HS-27A (cell line): ENCODE data around the gene BPI.
"Not testable (repeated sequence)": the region's sequence is repeated elsewhere in the genome, so short reads cannot be mapped to it uniquely, and the experiment has no call there.

Source experiments
- DNase-seq: peaks from one replicate; pipeline ENCODE4 v3.0.0-alpha.2; 2012; ENCODE audit warnings: low read depth, missing footprints

BPI gene

GRCh38 chr20:38363004-38363747 is 59.2 kb downstream of the BPI start:
- no peak for DNase-seq

DNA sequence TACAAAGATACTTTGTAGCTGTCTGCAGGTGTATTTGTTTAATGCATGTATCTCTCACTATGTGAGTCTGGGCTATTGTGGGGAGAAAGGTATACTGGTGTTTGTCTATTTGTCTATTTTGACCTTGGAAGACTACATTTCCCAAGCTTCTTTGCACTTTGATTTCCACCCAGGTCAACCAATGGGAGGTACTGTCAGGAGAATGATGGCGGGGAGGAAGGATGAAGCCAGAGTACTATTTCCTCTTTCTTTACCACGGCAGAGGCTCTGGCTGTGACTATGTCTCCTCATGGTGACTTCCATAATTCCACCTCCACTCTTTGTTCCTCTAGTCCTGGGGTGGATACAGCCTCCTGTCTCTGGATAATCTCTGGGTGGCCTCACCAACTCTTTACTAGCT is 65.4 kb downstream of the BPI start:
- DNase-seq = no peak

- no peak for DNase-seq
Measured at GRCh38 chr20:38372806-38373205, 68.8 kb downstream of the BPI start.

GRCh38 chr20:38373231-38373867 is 69.4 kb downstream of the BPI start:
- DNase-seq = no peak

DNA sequence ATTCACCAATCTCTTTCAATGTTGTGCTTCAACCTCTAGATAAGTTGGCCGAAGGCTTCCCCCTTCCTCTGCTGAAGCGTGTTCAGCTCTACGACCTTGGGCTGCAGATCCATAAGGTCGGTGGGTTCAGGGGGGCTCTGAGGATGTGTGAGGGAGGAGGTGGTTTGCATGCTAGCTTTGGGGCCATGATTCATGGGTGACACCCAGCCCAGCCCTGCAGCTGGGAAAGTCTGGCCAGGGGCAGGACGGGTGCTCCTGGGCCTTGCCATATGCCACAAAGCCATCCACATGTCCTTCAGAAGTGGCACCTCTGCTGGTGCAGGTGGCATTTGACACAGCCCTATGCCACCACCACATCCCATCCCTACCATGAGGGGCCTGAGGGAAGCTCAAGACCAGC is 69.9 kb downstream of the BPI start:
- DNase-seq = no peak

DNA sequence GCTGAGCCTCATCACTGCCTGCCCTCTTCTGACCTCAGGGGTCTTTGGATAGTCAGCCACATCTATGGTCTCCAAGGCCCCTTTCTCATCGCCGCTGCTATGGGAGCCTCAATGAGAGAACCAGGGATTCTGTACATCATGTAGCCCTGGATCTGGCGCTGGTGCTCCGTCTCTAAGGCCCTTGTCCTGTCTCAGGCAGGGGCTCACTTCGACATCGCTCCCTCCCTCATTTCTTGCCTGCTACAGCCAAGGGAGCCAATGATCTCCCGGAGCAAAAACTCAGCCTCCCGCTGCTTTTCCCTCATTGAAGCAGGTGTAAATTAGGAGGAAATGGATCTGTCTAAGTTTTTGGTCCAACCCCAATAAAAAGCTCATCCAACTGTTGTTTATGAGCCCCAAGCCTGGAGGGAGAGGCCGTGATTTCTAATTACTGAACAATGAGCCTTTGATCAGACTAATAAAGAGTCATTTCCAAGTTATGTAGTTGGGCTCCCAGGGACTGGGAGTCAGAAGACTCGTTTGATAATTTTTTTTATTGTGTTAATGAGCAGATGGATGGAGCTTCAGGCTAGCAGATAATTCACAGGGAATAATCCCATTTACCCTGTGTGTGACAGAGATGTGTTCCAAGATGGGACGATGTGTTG is 73.2 kb downstream of the BPI start:
- no peak for DNase-seq

DNA sequence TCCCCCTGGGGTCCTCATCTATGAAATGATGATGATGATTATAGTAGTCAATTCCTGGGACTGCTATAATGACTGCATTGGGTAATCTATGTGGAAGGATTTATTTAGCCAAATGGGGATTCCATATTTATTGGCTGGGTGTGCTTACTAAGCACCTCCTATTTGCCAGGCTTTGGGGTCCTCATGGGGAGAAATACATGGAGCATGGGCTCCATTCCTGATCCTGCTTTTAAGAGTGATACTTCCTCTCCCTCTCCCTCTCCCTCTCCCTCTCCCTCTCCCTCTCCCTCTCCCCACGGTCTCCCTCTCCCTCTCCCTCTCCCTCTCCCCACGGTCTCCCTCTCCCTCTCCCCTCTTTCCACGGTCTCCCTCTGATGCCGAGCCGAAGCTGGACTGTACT is 73.9 kb downstream of the BPI start:
- DNase-seq = not testable (repeated sequence)

DNA sequence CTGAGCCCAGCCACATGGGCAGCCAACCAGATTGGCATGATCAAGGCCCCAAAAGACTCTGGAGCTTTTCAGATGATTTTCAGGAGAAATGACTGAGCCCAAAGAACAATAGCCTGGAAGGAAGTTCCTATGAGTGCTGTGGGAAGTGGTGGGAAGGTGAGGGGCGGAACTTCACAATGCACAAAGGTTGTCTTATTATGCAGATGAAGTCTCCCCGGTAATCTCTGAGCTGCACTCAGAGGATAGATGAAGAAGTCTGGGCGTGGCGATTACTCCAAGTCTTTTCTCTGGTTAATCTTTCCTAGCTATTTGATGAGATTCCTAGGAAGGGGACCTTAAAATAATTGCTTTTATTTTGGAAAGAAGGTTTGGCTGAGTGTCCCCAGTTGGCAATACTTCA is 79.2 kb downstream of the BPI start:
- DNase-seq = no peak

DNA sequence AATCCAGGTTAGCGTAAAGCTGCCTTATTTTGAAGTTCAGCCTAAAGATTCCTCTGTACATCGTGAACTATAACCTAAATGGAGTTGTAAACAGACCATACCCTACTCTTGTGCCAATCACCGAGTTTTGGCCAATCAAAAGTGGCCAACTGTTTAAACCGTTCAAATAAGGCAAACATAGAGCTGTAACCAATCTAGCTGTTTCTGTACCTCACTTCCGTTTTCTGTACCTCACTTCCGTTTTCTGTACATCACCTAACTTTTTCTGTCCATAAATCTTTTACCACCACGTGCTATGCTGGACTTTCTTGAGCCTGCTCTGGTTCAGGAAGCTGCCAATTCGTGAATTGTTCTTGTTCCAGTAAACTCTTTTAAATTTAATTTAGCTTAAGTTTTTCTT is 82.0 kb downstream of the BPI start:
- no peak for DNase-seq

GRCh38 chr20:38386851-38387250 is 82.9 kb downstream of the BPI start:
- no peak for DNase-seq
